HepG2 (cell line): ENCODE measurements around the gene OR5B21. TPM values are rescaled to one million over a fixed set of nuclear protein-coding genes. Genes with fewer than 3 reads are reported as not detected.

ENCODE experiments used
- ATAC-seq: fragments of 200-7000 bp; cut with Tn5 transposase; 3 replicates; pipeline ENCODE4 v1.9.1; 2020; ENCODE audit warnings: mild to moderate bottlenecking, moderate library complexity
- BruUV-seq: library from RNA; stranded (reverse); fragments of 400-500 nt; replicated peaks from 2 replicates; lab custom pipeline; 2021; lab: Mats Ljungman, UMichigan
- CTCF ChIA-PET: fragments of 300-600 bp; formaldehyde crosslinking; extraction: SDS; loops from one replicate; lab custom pipeline; 2021; ENCODE audit warnings: low total read pairs, inconsistent platforms, low intra/inter-chr PET ratio; lab: Yijun Ruan, JAX
- POLR2A ChIA-PET: fragments of 350-600 bp; sonication (Branson Sonifier 250); formaldehyde crosslinking; loops from one replicate; lab custom pipeline; 2020; ENCODE audit warnings: antibody characterized with exemption, inconsistent platforms; lab: Yijun Ruan, JAX
- DNase-seq: peaks from one replicate; pipeline ENCODE4 v3.0.0-alpha.2; 2015; ENCODE audit warnings: low spot score
- FAIRE-seq: peaks from 3 replicates; lab custom pipeline; 2011; peaks lifted over from hg19 to GRCh38; lab: Jason Lieb, UNC
- H2AFZ ChIP-seq: one replicate; pipeline ENCODE4 v1.6.1; 2011; ENCODE audit warnings: low read length, inconsistent platforms
- H3K27ac ChIP-seq: fragments of 300-600 bp; 3 replicates; pipeline ENCODE4 v1.8.0; 2011; ENCODE audit warnings: mixed run types, mild to moderate bottlenecking, mixed read lengths, low read length, inconsistent platforms; ENCODE audit not compliant: insufficient read depth; ENCODE audit errors: extremely low read length
- H3K27me3 ChIP-seq, 2 experiments: fragments of 200-600 bp in 1 of 2; 2 replicates in 1 of 2; 3 replicates in 1 of 2; pipeline versions ENCODE4 v1.6.0 to v1.8.0; 2011; ENCODE audit warnings: low read length in 2 of 2, mild to moderate bottlenecking in 2 of 2, moderate library complexity in 2 of 2, inconsistent platforms in 1 of 2; ENCODE audit not compliant: insufficient read depth in 2 of 2, control insufficient read depth in 1 of 2
- H3K36me3 ChIP-seq, 2 experiments: fragments of 200-600 bp in 1 of 2; replicated peaks in 1 of 2; 2 replicates in 1 of 2; 3 replicates in 1 of 2; pipeline versions ENCODE4 v1.5.1 to v1.8.0; 2011; ENCODE audit warnings: low read length in 2 of 2, inconsistent platforms in 1 of 2; ENCODE audit not compliant: insufficient read depth in 2 of 2, control insufficient read depth in 1 of 2
- H3K4me1 ChIP-seq: 2 replicates; pipeline ENCODE4 v1.5.1; 2012; ENCODE audit warnings: low read length, inconsistent platforms; ENCODE audit not compliant: insufficient read depth
- H3K4me2 ChIP-seq: 2 replicates; pipeline ENCODE4 v1.6.0; 2011; ENCODE audit warnings: low read depth, low read length, inconsistent platforms
- H3K4me3 ChIP-seq, 3 experiments: fragments of 200-600 bp in 1 of 3; sonication (generic), shearing (Covaris generic) in 1 of 3; replicated peaks in 1 of 3; 2 replicates each; pipeline ENCODE4 v1.5.1; 2011 to 2016; ENCODE audit warnings: low read length in 3 of 3, inconsistent platforms in 2 of 3, low read depth in 2 of 3, mild to moderate bottlenecking in 2 of 3, control low read depth in 1 of 3, mixed read lengths in 1 of 3; ENCODE audit not compliant: insufficient read depth in 1 of 3
- H3K79me2 ChIP-seq: one replicate; pipeline ENCODE4 v1.6.1; 2011; ENCODE audit warnings: low read length, inconsistent platforms; ENCODE audit not compliant: insufficient read depth
- H3K9ac ChIP-seq: 2 replicates; pipeline ENCODE4 v1.6.0; 2011; ENCODE audit warnings: mild to moderate bottlenecking, low read depth, low read length, inconsistent platforms; ENCODE audit not compliant: insufficient read depth
- H3K9me3 ChIP-seq: 2 replicates; pipeline ENCODE4 v1.5.1; 2012; ENCODE audit warnings: mild to moderate bottlenecking, low read length
- H4K20me1 ChIP-seq: 2 replicates; pipeline ENCODE4 v1.6.0; 2011; ENCODE audit warnings: inconsistent platforms, mild to moderate bottlenecking, low read length, moderate library complexity; ENCODE audit not compliant: insufficient read depth
- HMGXB3 ChIP-seq: sonication (generic); formaldehyde crosslinking; IDR thresholded peaks from 2 replicates; pipeline ENCODE4 v1.4.0; 2020; ENCODE audit warnings: missing genetic modification reagents, borderline replicate concordance
- KLF13 ChIP-seq: sonication (generic); formaldehyde crosslinking; IDR thresholded peaks from 2 replicates; pipeline ENCODE4 v1.4.0; 2020; ENCODE audit warnings: mild to moderate bottlenecking, missing genetic modification reagents
- LCORL ChIP-seq, 2 experiments: fragments of 450-650 bp in 1 of 2; sonication (generic) in 1 of 2; formaldehyde crosslinking in 1 of 2; IDR thresholded peaks; 2 replicates each; pipeline versions ENCODE4 v1.5.0 to v1.6.1; 2017 to 2020; ENCODE audit warnings: antibody characterized with exemption in 1 of 2, missing genetic modification reagents in 1 of 2
- SP140L ChIP-seq: sonication (generic); formaldehyde crosslinking; IDR thresholded peaks from 2 replicates; pipeline ENCODE4 v1.4.0; 2020; ENCODE audit warnings: missing genetic modification reagents, borderline replicate concordance
- TEAD2 ChIP-seq: sonication (generic); formaldehyde crosslinking; IDR thresholded peaks from 2 replicates; pipeline ENCODE4 v1.9.0; 2021; ENCODE audit warnings: missing genetic modification reagents
- ZBTB39 ChIP-seq: sonication (generic); formaldehyde crosslinking; IDR thresholded peaks from 2 replicates; pipeline ENCODE4 v1.5.0; 2020; ENCODE audit warnings: missing genetic modification reagents
- ZC3H4 ChIP-seq: sonication (generic); formaldehyde crosslinking; IDR thresholded peaks from 2 replicates; pipeline ENCODE4 v1.4.0; 2020; ENCODE audit warnings: missing genetic modification reagents, borderline replicate concordance
- ZNF382 ChIP-seq: sonication (generic); formaldehyde crosslinking; IDR thresholded peaks from 2 replicates; pipeline ENCODE4 v1.5.0; 2020; ENCODE audit warnings: missing genetic modification reagents, mild to moderate bottlenecking, borderline replicate concordance
- ZSCAN29 ChIP-seq: sonication (generic); formaldehyde crosslinking; conservative IDR thresholded peaks from 2 replicates; pipeline ENCODE4 v1.4.0; 2020; ENCODE audit warnings: mild to moderate bottlenecking, missing genetic modification reagents
- WGBS: methylation state at CpG from one replicate; pipeline ENCODE4 v1.1.6; 2017; ENCODE audit warnings: low lambda C conversion rate; 5-methylcytosine and 5-hydroxymethylcytosine counted together
- in situ Hi-C: cut with HindIII; loops from 2 replicates; pipeline ENCODE4 v1.10.0; 2017; ENCODE audit warnings: low pct_unique_long_range_greater_than_20kb; ENCODE audit not compliant: extremely low pct_ligation_motif_present
- intact Hi-C: fragments of 100-400 bp; cut with micrococcal nuclease; formaldehyde crosslinking; loops from one replicate; pipeline ENCODE4 v1.10.0; 2022; ENCODE audit not compliant: unreplicated experiment
- polyA plus RNA-seq, 8 experiments: library from polyadenylated mRNA; depleted of rRNA in 3 of 8; stranded (reverse) in 7 of 8; unstranded in 1 of 8; fragments of >200 nt; fragmentation: Illumina TruSeq in 4 of 8; extraction: Trizol in 4 of 8; gene quantifications; 2 replicates each; pipeline versions ENCODE4 v1.2.1 to v1.2.3, GENCODE V29; 2011 to 2016; ENCODE audit warnings: low read depth in 4 of 8, missing spikeins in 1 of 8, mixed read lengths in 1 of 8; ENCODE audit not compliant: insufficient read depth in 1 of 8
- total RNA-seq, 5 experiments: library from RNA; depleted of rRNA; stranded (reverse); fragments of >200 nt; fragmentation: Illumina TruSeq; extraction: Trizol; gene quantifications; 2 replicates each; pipeline ENCODE4 v1.2.3, GENCODE V29; 2016; ENCODE audit warnings: low read depth in 1 of 5
- TF ChIP-seq, protein P1 (sequence below): sonication (generic); formaldehyde crosslinking; IDR thresholded peaks from 2 replicates; pipeline ENCODE4 v1.4.0; 2020; ENCODE audit warnings: low read depth, missing genetic modification reagents

Gene OR5B21
- total and polyA plus RNA-seq, 2 of the 13 experiments (the other 11 are each of a cell fraction or from before 2014, with no cell fraction given), result not detected

- Histone ChIP-seq H3K4me3 (no peak overlapping the region), H3K79me2 (no peaks in the 10 kb centered on the region), H3K27me3 (peaks cover 0 to 7% of the 10 kb centered on the region in 2 experiments; a peak in 2 of 5 replicates), H3K36me3 (no peaks in the 10 kb centered on the region), H4K20me1 (no peaks in the 10 kb centered on the region), H3K9me3 (no peaks in the 10 kb centered on the region), H3K9ac (no peak overlapping the region), H3K27ac (no peak overlapping the region), H3K4me1 (no peaks in the 10 kb centered on the region), H2AFZ (no peak overlapping the region), H3K4me2 (no peak overlapping the region)
- ChIA-PET POLR2A (no interaction called here), CTCF (no interaction called here)
- FAIRE-seq, result no peak
- ATAC-seq, result no peak
- in situ Hi-C loops (loop anchor here (25.0 kb wide), 1 partner anchor 334 kb away; no protein-coding TSS in a partner anchor), intact Hi-C loops (no loop called here)
- no peak for TF ChIP-seq ZNF382 (CRISPR knock-in tag)
- no peak for TF ChIP-seq ZC3H4
- no peak for TF ChIP-seq LCORL (IDR thresholded peaks at IDR 0.05)
- no peak for TF ChIP-seq LCORL (CRISPR knock-in tag; IDR thresholded peaks at IDR 0.05)
- TF ChIP-seq, protein P1, sequence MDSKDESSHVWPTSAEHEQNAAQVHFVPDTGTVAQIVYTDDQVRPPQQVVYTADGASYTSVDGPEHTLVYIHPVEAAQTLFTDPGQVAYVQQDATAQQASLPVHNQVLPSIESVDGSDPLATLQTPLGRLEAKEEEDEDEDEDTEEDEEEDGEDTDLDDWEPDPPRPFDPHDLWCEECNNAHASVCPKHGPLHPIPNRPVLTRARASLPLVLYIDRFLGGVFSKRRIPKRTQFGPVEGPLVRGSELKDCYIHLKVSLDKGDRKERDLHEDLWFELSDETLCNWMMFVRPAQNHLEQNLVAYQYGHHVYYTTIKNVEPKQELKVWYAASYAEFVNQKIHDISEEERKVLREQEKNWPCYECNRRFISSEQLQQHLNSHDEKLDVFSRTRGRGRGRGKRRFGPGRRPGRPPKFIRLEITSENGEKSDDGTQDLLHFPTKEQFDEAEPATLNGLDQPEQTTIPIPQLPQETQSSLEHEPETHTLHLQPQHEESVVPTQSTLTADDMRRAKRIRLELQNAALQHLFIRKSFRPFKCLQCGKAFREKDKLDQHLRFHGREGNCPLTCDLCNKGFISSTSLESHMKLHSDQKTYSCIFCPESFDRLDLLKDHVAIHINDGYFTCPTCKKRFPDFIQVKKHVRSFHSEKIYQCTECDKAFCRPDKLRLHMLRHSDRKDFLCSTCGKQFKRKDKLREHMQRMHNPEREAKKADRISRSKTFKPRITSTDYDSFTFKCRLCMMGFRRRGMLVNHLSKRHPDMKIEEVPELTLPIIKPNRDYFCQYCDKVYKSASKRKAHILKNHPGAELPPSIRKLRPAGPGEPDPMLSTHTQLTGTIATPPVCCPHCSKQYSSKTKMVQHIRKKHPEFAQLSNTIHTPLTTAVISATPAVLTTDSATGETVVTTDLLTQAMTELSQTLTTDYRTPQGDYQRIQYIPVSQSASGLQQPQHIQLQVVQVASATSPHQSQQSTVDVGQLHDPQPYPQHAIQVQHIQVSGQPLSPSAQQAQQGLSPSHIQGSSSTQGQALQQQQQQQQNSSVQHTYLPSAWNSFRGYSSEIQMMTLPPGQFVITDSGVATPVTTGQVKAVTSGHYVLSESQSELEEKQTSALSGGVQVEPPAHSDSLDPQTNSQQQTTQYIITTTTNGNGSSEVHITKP, result no peak
- TF ChIP-seq HMGXB3 (CRISPR knock-in tag), result no peak
- TF ChIP-seq KLF13 (CRISPR knock-in tag), result no peak
- no peak for TF ChIP-seq TEAD2
- TF ChIP-seq ZBTB39 (CRISPR knock-in tag), result no peak
- TF ChIP-seq ZSCAN29, result no peak
- TF ChIP-seq SP140L (CRISPR knock-in tag), result no peak
- BruUV-seq, result no TSS peak
- no peak for DNase-seq
- WGBS, result 2% methylated on average over 2 of the region's 2 CpGs
These were observed 12.0 kb downstream of the OR5B21 start for GRCh38 chr11:58495906-58496305.
